NCI-H2029 treated with DMSO at 0.1 percent for 48 hours (cell line): Measurements from ENCODE around the gene TCF7L1.
A peak's percentile ranks its signal among the peaks of the same experiment; 100 is the strongest.
"Not testable (repeated sequence)": the region's sequence is repeated elsewhere in the genome, so short reads cannot be mapped to it uniquely, and the experiment has no call there.

Experiments
- DNase-seq: peaks from one replicate; lab custom pipeline; 2025; lab: John Stamatoyannopoulos, UW

The TCF7L1 gene

GRCh38 chr2:85184231-85184630, 51.0 kb downstream of the TCF7L1 start:
- DNase-seq = no peak

- no peak for DNase-seq
Observed at GRCh38 chr2:85184990-85185389, 51.8 kb downstream of the TCF7L1 start.

- no peak for DNase-seq
Observed at GRCh38 chr2:85185431-85185940, 52.3 kb downstream of the TCF7L1 start.

- no peak for DNase-seq
Observed at GRCh38 chr2:85187069-85187468, 53.9 kb downstream of the TCF7L1 start.

GRCh38 chr2:85188852-85189251, 55.7 kb downstream of the TCF7L1 start:
- no peak for DNase-seq

GRCh38 chr2:85189606-85190270, 56.5 kb downstream of the TCF7L1 start:
- DNase-seq = no peak

- no peak for DNase-seq
Observed at GRCh38 chr2:85191157-85191556, 58.0 kb downstream of the TCF7L1 start.

- DNase-seq = no peak
Observed at GRCh38 chr2:85194780-85195480, 61.7 kb downstream of the TCF7L1 start.

GRCh38 chr2:85195956-85196355, 62.8 kb downstream of the TCF7L1 start:
- no peak for DNase-seq

GRCh38 chr2:85199698-85200097, 66.5 kb downstream of the TCF7L1 start:
- DNase-seq = no peak

GRCh38 chr2:85209887-85210286, 76.7 kb downstream of the TCF7L1 start:
- DNase-seq = no peak

- no peak for DNase-seq
Observed at GRCh38 chr2:85210511-85210910, 77.3 kb downstream of the TCF7L1 start.

GRCh38 chr2:85211606-85212005, 78.4 kb downstream of the TCF7L1 start:
- DNase-seq = not testable (repeated sequence)

- DNase-seq = no peak
Observed at GRCh38 chr2:85212841-85213240, 79.6 kb downstream of the TCF7L1 start.

GRCh38 chr2:85213404-85213803, 80.2 kb downstream of the TCF7L1 start:
- DNase-seq = no peak

GRCh38 chr2:85213901-85214512, 80.8 kb downstream of the TCF7L1 start:
- no peak for DNase-seq

GRCh38 chr2:85215081-85215447, 81.9 kb downstream of the TCF7L1 start:
- DNase-seq = no peak

- peak; percentile 54 for DNase-seq
Observed at GRCh38 chr2:85215448-85216401, 82.5 kb downstream of the TCF7L1 start.

- no peak for DNase-seq
Observed at GRCh38 chr2:85216927-85217326, 83.7 kb downstream of the TCF7L1 start.

- DNase-seq = no peak
Observed at GRCh38 chr2:85221067-85221691, 88.0 kb downstream of the TCF7L1 start.

GRCh38 chr2:85222792-85223191, 89.6 kb downstream of the TCF7L1 start:
- DNase-seq = peak; percentile 84

GRCh38 chr2:85226783-85227182, 93.6 kb downstream of the TCF7L1 start:
- no peak for DNase-seq
